Hematopoietic multipotent progenitor cell treated with erythropoietin and hydrocortisone succinate and interleukin-3 and kit ligand, for 4 days (in vitro differentiated cells): ENCODE results near the gene HDC.

ENCODE experiments used
- DNase-seq: peaks from one replicate; pipeline ENCODE4 v3.0.0-alpha.2; 2015

The HDC gene

DNA sequence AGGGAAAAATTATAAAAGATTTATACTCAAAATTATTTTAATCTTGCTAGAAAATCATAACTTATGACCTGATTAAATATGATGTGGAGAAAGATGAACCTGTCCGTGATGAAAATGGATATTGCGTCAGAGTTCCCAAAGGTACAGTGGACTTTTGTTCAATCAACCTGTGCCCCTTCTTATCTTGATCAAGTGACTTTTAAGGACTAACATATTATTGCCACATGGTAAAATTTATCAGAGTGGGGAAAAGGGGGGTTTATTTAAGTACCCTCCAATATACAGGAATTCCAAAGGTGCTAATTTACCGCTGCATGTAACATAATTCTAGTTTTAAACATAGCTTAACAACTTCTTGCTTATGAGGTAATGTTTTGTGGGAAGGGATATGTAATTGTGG lies 39.6 kb downstream of the HDC start:
- DNase-seq: no peak

DNA sequence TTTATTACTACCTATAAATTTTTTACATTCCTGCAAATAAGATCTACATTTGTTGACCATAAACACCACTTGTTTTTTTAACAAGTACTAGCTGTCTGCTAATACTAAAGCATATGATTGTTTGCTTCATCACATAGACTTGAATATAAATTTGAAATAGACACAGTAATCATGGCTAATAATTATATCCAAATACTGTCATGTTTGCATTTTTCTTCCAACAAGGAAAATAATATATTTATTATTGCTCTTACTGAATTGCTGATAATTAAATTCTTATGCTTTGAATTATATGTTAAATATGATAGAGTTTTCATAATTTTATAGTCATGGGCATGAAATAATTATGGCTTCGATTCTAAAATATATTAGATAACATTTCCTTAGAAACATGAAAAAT lies 40.5 kb downstream of the HDC start:
- no peak for DNase-seq

DNA sequence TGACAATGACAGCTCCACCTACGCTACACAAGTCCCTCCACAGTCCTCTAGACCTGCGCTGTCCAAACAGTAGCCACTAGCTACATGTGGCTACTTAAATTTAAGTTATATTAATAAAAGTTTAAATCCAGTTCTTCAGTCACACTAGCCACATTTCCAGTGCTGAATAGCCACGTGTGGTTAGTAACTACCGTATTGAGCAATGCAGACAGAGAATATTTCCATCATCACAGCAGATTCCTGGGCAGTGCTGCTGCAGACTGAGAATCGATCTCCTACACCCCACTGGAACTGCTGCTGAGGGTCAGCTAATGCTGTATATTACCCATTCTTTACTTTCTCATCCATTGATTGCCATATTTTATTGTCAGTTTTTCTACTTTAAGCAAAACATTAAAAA lies 40.9 kb downstream of the HDC start:
- DNase-seq: no peak

DNA sequence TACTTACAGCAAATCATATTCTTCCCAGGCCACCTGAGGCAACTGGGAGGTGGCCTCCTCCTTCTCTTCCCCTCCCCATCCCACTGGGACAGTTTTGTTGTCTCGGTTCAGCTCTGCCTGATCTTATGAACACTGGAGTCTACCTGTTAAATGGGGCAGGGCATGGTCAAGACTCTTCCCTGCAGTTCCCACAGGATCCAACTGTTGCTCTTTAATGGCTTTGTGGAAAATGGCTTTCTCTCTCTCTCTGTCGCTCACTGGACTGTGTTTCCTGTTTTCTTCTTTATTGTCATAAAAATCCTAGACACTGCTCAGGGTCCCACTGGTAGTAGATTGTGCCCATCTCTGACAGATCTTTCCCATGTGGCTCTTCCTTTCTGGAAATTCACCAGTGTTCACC lies 43.3 kb downstream of the HDC start:
- no peak for DNase-seq

DNA sequence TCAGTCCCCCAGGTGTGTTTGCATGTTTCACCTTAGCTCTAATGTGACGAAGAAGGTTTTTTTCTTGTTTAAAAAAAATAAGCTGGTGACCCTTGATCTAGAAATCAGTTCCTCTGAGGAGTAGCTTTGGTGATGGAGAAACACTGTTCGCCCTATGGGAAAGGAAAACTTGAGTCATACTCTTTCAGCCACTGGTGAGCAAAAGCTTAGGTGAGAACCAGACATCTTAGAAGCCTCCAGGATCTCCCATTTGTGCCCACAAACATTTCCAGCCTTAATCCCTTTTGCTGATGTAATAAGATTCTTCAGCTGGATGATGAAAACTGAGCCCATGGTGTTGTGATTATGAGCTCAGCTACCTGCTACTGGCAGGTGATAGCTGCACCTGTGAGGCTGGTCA lies 45.7 kb downstream of the HDC start:
- no peak for DNase-seq

DNA sequence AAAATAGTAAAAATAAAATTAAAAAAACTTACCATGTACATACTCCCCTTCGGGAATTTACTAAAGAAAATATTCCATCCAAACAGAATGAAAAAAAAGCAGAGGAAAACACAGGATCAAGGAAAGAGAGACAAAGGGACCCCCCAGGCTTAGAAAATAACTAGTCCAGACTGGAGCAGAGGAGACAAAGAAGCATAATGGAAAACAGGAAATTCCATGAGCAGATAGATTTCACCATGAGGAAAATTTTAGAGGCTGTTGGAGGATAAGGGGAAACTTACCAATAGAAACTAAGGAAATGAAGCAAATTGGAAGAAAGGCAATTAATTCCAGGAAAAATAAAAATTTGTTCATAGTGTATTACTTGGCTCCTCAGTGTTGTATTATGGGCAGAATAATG lies 46.8 kb downstream of the HDC start:
- DNase-seq: no peak

DNA sequence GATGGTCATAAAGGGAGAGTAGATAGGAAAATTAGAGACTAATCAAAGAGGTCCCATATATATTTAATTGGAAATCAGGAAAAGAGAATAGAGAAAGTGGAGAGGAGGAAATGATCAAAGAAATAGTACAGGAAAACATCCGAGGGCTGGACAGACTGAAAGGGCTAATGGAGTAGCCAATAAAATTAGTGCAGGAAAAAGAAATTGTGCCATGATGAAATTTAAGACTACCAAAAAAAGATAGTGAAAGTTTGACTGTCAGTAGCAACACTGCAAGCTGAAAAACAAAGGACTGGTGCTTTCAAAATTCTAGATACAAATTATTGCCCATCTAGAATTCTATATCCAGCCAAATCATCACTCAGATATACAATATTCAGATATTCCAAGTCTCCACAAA lies 47.2 kb downstream of the HDC start:
- no peak for DNase-seq

DNA sequence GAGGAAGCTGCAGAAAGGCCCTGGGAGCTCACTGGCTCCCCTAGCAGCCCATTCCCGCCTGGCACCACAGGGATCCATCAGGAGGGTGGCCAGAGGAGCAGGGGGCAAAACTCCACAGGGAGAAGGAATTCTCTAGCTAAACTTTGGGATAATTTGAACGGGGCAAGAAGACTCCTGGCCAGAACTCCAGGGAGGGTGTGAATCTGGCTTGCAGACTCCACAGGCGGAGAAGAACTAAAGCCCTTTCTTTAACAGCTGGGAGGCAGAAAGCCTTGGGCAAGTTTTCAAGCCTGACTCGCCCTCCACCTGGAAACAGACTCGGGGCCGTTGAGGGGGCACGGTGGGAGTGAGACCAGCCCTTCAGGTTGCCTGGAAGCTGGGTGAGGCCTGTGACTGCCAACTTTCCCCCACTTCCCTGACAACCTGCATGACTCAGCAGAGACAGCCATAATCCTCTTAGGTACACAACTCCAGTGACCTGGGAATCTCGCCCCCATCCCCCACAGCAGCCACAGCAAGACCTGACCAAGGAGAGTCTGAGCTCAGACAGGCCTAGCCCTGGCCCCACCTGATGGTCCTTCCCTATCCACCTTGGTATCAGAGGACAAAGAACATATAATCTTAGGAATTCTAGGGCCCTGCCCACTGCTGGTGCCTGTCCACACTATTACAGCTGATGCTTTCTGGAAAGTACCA lies 54.9 kb downstream of the HDC start:
- no peak for DNase-seq

DNA sequence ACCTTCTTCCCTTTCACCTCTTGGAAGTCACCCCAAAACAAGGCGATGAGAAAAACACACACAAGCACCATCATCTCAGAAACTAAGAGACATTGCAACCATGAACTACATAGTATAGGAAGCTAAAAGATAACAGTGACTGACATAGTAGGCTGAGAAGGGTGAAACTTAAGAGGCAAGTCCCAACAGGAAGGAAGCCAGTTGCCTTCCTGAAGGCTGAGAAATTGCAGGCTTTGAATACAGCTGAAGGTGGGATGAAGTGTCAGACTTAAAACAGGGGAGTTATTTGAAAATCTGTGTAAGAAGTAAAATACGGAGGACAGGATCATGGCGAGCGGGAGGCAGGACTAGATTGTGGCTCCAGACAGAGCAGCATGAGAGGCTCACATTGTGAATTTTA lies 55.7 kb downstream of the HDC start:
- DNase-seq: no peak

DNA sequence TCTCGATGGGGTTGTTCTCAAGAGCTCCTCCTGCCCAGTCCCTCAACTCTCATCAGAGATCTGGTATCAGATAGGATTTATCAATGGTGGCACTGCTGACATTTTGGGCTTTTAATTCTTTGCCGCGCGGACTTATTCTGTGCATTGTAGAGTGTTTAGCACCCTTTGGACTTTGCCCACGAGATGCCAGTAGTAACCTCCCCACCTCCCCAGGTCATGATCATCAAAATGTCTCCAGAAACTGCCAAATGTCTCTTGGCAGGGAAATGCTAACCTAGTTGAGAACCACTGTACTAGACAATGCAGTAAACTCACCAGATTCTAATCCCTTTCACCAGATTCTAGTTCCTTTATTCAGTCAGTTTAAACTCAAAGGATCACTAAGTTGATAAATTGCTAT lies 59.5 kb downstream of the HDC start:
- DNase-seq: no peak

DNA sequence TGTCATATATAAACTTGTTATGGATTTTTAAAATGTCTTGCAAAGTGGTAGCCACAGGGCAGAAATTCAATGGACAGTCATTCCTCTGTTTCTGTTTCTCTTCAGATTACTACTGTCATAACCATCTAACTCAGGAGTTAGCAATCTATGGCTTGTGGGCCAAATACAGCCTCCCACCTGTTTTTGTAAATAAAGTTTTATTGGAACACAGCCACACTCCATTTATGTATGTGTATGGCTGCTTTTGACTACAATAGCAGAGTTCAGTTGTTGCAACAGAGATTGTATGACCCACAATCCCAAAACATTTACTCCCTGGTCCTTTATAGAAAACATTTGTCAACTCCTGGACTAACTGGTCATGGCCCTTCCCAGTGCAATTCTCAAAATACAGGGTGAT lies 63.5 kb downstream of the HDC start:
- no peak for DNase-seq

DNA sequence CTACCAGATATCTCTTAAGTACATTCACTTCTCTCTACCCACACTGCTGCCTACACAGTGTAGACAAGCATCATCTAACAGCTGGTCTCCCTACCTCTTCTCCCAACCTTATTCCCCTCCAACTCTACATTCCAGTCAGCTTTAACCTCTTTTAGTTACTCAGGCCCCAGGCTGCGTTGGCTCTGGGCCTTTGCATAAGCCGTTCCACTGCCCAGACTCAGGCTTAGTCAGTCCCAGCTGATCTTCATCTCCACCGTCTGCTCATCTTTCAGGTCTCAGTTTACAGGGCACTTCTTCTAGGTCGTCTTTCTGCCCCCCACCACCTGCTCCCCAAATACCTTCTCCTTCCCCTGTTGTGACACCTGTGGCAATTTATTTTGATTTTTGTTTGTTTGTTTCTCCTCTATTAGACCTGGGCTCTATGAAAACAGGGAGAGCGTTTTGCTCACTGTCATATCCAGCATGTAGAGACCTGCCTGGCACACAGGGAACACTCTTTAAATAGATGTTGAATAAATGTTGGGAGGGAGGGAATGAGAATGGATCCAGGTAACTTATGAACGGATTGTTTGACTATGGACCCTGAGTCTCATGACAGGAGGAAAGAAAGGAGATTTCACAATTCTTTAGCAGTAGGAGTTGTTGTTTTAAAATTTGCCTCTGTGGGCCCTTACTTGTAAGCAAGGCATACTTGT lies 72.5 kb downstream of the HDC start:
- no peak for DNase-seq

DNA sequence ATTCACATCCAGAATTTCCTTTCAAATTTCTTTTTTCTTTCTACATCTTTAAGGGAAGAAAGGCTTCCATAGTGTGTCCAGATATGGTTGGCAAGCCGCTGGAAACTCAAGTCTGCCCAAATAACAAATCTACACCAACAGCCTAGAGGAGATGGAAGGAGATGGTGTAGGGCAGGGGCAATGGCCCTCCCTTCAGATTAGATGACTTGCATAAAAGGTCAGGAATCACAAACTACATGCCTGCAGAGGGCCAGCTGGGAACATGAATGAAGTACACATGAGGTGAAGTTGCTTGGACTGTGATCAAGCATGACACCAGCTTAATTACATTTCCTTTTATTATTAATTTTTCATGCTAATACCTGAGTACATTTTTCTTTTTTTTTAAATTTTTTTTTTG lies 73.4 kb downstream of the HDC start:
- no peak for DNase-seq
